Fibroblast of lung (primary cell): ENCODE results near the gene IL20RB. TPM values are rescaled to one million over a fixed set of nuclear protein-coding genes. Genes with fewer than 3 reads are reported as not detected.
"Not testable (repeated sequence)": the region's sequence is repeated elsewhere in the genome, so short reads cannot be mapped to it uniquely, and the experiment has no call there.

Experiments
- DNase-seq, 2 donors: peaks; one replicate each; pipeline versions ENCODE4 v3.0.0 to v3.0.0-alpha.2; 2010; ENCODE audit warnings: low read depth in 2 of 2
- H2AFZ ChIP-seq: 2 replicates; pipeline ENCODE4 v1.5.1; 2012; ENCODE audit warnings: low read length, control low read depth, inconsistent platforms
- H3K27ac ChIP-seq: 2 replicates; pipeline ENCODE4 v1.5.1; 2011; ENCODE audit warnings: low read length, control low read depth; ENCODE audit not compliant: insufficient read depth
- H3K27me3 ChIP-seq: 2 replicates; pipeline ENCODE4 v1.5.1; 2011; ENCODE audit warnings: mild to moderate bottlenecking, low read length; ENCODE audit not compliant: control insufficient read depth, insufficient read depth
- H3K36me3 ChIP-seq: 2 replicates; pipeline ENCODE4 v1.5.1; 2011; ENCODE audit warnings: low read length; ENCODE audit not compliant: control insufficient read depth, insufficient read depth
- H3K4me1 ChIP-seq: 2 replicates; pipeline ENCODE4 v1.5.1; 2011; ENCODE audit warnings: low read length; ENCODE audit not compliant: control insufficient read depth, insufficient read depth; ENCODE audit errors: extremely low read depth
- H3K4me2 ChIP-seq: 2 replicates; pipeline ENCODE4 v1.5.1; 2011; ENCODE audit warnings: low read length, control low read depth; ENCODE audit not compliant: insufficient read depth; ENCODE audit errors: extremely low read depth
- H3K4me3 ChIP-seq, 4 experiments: fragments of 200-600 bp in 1 of 4; sonication (generic) in 1 of 4; replicated peaks in 1 of 4; 2 replicates each; pipeline ENCODE4 v1.5.1; 2011 to 2016; ENCODE audit warnings: low read length in 4 of 4, low read depth in 3 of 4, mild to moderate bottlenecking in 3 of 4, control low read depth in 2 of 4, inconsistent platforms in 1 of 4, mixed read lengths in 1 of 4; ENCODE audit not compliant: insufficient read depth in 1 of 4; ENCODE audit errors: control extremely low read depth in 1 of 4
- H3K79me2 ChIP-seq: 2 replicates; pipeline ENCODE4 v1.5.1; 2012; ENCODE audit warnings: mild to moderate bottlenecking, low read length, inconsistent platforms; ENCODE audit not compliant: control insufficient read depth, insufficient read depth
- H3K9ac ChIP-seq: 2 replicates; pipeline ENCODE4 v1.5.1; 2011; ENCODE audit warnings: mild to moderate bottlenecking, low read length, control low read depth; ENCODE audit not compliant: insufficient read depth
- H3K9me3 ChIP-seq: 2 replicates; pipeline ENCODE4 v1.5.1; 2012; ENCODE audit warnings: low read depth, low read length; ENCODE audit not compliant: control insufficient read depth, insufficient read depth
- H4K20me1 ChIP-seq: 2 replicates; pipeline ENCODE4 v1.5.1; 2011; ENCODE audit warnings: low read length; ENCODE audit not compliant: control insufficient read depth, insufficient read depth; ENCODE audit errors: extremely low read depth
- CTCF ChIP-seq, 2 donors: IDR thresholded peaks in 1 of 2; conservative IDR thresholded peaks in 1 of 2; 1 replicate in 1 of 2; 2 replicates in 1 of 2; pipeline ENCODE4 v1.5.1; 2011 to 2012; ENCODE audit warnings: low read length in 2 of 2, control low read depth in 1 of 2, inconsistent platforms in 1 of 2, low read depth in 1 of 2, mild to moderate bottlenecking in 1 of 2
- EZH2 ChIP-seq: IDR thresholded peaks from 2 replicates; pipeline ENCODE4 v1.5.1; 2012; ENCODE audit warnings: low read length, control low read depth, mild to moderate bottlenecking; ENCODE audit errors: missing control alignments
- polyA plus RNA-seq, 2 donors: library from polyadenylated mRNA; depleted of rRNA in 1 of 2; stranded (reverse) in 1 of 2; unstranded in 1 of 2; fragments of >200 nt; gene quantifications; 2 replicates each; pipeline ENCODE4 v1.2.1, GENCODE V29; 2011 to 2012; ENCODE audit warnings: missing spikeins in 1 of 2
- total RNA-seq: library from RNA; depleted of rRNA; stranded (reverse); fragments of >200 nt; gene quantifications from 2 replicates; pipeline ENCODE4 v1.2.1, GENCODE V29; 2014

The IL20RB gene
- total and polyA plus RNA-seq, 2 donors (not counting 1 experiment from before 2014, with no cell fraction given) = 1.9 to 3.0 TPM

GRCh38 chr3:136960838-136961836 lies 3.4 kb downstream of the IL20RB start:
- H2AFZ ChIP-seq = no peak overlapping the region
- no peaks in the 10 kb centered on the region for H3K9me3 ChIP-seq
- no peaks in the 10 kb centered on the region for H3K27me3 ChIP-seq
- no peak overlapping the region for H3K27ac ChIP-seq
- DNase-seq = peak in 1 of 2 donors; percentile 53
- TF ChIP-seq CTCF (conservative IDR thresholded peaks at IDR 0.05 in 1 of 2, IDR thresholded peaks at IDR 0.05 in 1 of 2; ENCODE audit: low read depth in 1 of 2, low read length in 2 of 2) (no peak), EZH2 (no peak)
- no peak overlapping the region for H3K4me2 ChIP-seq
- H4K20me1 ChIP-seq = no peaks in the 10 kb centered on the region
- no peak overlapping the region for H3K4me3 ChIP-seq
- H3K9ac ChIP-seq = no peak overlapping the region
- H3K79me2 ChIP-seq = no peaks in the 10 kb centered on the region
- no peaks in the 10 kb centered on the region for H3K36me3 ChIP-seq
- H3K4me1 ChIP-seq = peaks cover 12% of the 10 kb centered on the region

GRCh38 chr3:136962927-136963326 lies 5.1 kb downstream of the IL20RB start:
- DNase-seq = no peak
- H3K9me3 ChIP-seq = no peaks in the 10 kb centered on the region
- no peak overlapping the region for H3K9ac ChIP-seq
- H3K27me3 ChIP-seq = no peaks in the 10 kb centered on the region
- H3K4me1 ChIP-seq = peaks cover 2% of the 10 kb centered on the region
- no peaks in the 10 kb centered on the region for H3K36me3 ChIP-seq
- TF ChIP-seq EZH2 = no peak
- no peak for TF ChIP-seq CTCF (conservative IDR thresholded peaks at IDR 0.05 in 1 of 2, IDR thresholded peaks at IDR 0.05 in 1 of 2; ENCODE audit: low read depth in 1 of 2, low read length in 2 of 2)
- no peak overlapping the region for H3K4me2 ChIP-seq
- no peak overlapping the region for H3K4me3 ChIP-seq
- no peaks in the 10 kb centered on the region for H4K20me1 ChIP-seq
- H3K79me2 ChIP-seq = no peaks in the 10 kb centered on the region
- H3K27ac ChIP-seq = no peak overlapping the region
- H2AFZ ChIP-seq = no peak overlapping the region

- not testable (repeated sequence) for H3K4me1 ChIP-seq, H4K20me1 ChIP-seq, H3K36me3 ChIP-seq, H3K4me3 ChIP-seq, H3K27ac ChIP-seq, H3K27me3 ChIP-seq, DNase-seq, H3K4me2 ChIP-seq, H2AFZ ChIP-seq, H3K9me3 ChIP-seq, H3K79me2 ChIP-seq, H3K9ac ChIP-seq
Measured at GRCh38 chr3:136969539-136969938, 11.8 kb downstream of the IL20RB start.
